MM.1S (cell line): ENCODE results near the gene EXOSC5.

ENCODE experiments used
- EZH2 ChIP-seq: fragments of 300-600 bp; sonication (generic); optimal IDR thresholded peaks from 2 replicates; pipeline ENCODE3; 2017; ENCODE audit warnings: low read depth, mild to moderate bottlenecking, antibody characterized with exemption, low read length, mixed read lengths
- EZH2phosphoT487 ChIP-seq: fragments of 300-600 bp; sonication (generic); IDR thresholded peaks from 2 replicates; pipeline ENCODE4 v1.6.1; 2018; ENCODE audit warnings: antibody characterized with exemption, low read length
- TF ChIP-seq, protein P1 (sequence below): fragments of 300-600 bp; sonication (generic); IDR thresholded peaks from 2 replicates; pipeline ENCODE4 v1.5.1; 2016; ENCODE audit warnings: antibody characterized with exemption, low read length, mixed read lengths

DNA sequence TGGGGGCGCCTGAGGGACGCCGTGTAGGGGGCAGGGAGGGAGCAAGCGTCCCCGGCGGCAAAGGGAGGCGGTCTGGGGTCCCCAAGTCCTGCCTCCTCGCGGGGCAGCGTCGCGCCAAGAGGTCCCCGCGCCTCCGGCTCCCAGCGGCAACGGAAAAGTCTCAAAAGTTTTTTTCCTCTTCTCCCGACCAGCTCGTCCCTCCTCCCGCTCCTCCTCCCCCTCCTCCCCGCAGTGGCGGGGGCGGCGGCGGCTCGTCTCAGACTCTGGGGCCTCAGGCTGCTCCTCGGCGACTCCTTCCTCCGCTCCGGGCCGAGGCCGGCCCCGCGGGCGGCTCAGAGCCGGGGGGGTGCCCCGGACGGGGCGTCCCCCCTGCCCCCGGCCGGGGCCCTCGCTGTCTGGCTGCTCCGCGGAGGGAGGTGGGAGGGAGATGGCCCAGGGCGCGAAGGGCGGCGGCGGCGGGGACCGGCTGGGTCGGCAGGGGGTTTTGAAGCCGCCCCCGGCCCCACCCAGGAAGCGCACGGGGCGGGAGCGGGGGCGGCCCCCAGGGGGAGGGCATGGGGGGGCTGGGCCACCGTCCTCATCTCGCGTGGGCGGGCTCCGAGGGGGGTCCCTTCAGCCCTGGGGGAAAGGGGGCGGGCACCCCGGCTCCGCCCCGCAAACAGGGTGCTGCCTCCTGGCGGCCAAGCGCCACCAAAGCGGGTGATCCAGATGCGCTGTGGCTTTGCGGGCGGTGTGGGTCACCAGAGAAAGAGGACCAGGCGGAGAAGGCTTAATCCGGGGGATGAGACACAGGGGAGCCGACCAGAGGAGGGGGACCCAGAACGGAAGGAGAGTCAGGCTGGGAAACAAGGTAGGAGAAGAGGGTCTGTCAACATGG is 43.5 kb downstream of the EXOSC5 start, which contains the start of gene TGFB1:
- TF ChIP-seq, protein P1, sequence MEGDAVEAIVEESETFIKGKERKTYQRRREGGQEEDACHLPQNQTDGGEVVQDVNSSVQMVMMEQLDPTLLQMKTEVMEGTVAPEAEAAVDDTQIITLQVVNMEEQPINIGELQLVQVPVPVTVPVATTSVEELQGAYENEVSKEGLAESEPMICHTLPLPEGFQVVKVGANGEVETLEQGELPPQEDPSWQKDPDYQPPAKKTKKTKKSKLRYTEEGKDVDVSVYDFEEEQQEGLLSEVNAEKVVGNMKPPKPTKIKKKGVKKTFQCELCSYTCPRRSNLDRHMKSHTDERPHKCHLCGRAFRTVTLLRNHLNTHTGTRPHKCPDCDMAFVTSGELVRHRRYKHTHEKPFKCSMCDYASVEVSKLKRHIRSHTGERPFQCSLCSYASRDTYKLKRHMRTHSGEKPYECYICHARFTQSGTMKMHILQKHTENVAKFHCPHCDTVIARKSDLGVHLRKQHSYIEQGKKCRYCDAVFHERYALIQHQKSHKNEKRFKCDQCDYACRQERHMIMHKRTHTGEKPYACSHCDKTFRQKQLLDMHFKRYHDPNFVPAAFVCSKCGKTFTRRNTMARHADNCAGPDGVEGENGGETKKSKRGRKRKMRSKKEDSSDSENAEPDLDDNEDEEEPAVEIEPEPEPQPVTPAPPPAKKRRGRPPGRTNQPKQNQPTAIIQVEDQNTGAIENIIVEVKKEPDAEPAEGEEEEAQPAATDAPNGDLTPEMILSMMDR, result peak; percentile 83
- no peak for TF ChIP-seq EZH2
- no peak for TF ChIP-seq EZH2phosphoT487
